Measurements from ENCODE around the gene SURF4. TPM values are rescaled to one million over a fixed set of nuclear protein-coding genes. Genes with fewer than 3 reads are reported as not detected.

The SURF4 gene
- total RNA-seq, 1 donor: 275 TPM

GRCh38 chr9:133342570-133342969 is 33.3 kb downstream of the SURF4 start:
- DNase-seq (ENCODE audit: low read depth): no peak
- TF ChIP-seq CTCF (IDR thresholded peaks at IDR 0.05; ENCODE audit: insufficient read depth, low read length): no peak
- H3K4me3 ChIP-seq (ENCODE audit: low read depth, low read length): no peak overlapping the region

GRCh38 chr9:133342069-133342406 is 33.8 kb downstream of the SURF4 start:
- TF ChIP-seq CTCF (IDR thresholded peaks at IDR 0.05; ENCODE audit: insufficient read depth, low read length): peak; percentile 8
- H3K4me3 ChIP-seq (ENCODE audit: low read depth, low read length): no peak overlapping the region
- DNase-seq (ENCODE audit: low read depth): no peak

GRCh38 chr9:133341369-133342068 is 34.3 kb downstream of the SURF4 start:
- no peak for DNase-seq (ENCODE audit: low read depth)
- no peak overlapping the region for H3K4me3 ChIP-seq (ENCODE audit: low read depth, low read length)
- TF ChIP-seq CTCF (IDR thresholded peaks at IDR 0.05; ENCODE audit: insufficient read depth, low read length): no peak

GRCh38 chr9:133340916-133341315 is 34.9 kb downstream of the SURF4 start:
- DNase-seq (ENCODE audit: low read depth): no peak
- TF ChIP-seq CTCF (IDR thresholded peaks at IDR 0.05; ENCODE audit: insufficient read depth, low read length): no peak
- no peak overlapping the region for H3K4me3 ChIP-seq (ENCODE audit: low read depth, low read length)

GRCh38 chr9:133340256-133340655 is 35.6 kb downstream of the SURF4 start:
- DNase-seq (ENCODE audit: low read depth): no peak
- no peak for TF ChIP-seq CTCF (IDR thresholded peaks at IDR 0.05; ENCODE audit: insufficient read depth, low read length)
- no peak overlapping the region for H3K4me3 ChIP-seq (ENCODE audit: low read depth, low read length)

GRCh38 chr9:133339641-133340040 is 36.2 kb downstream of the SURF4 start:
- DNase-seq (ENCODE audit: low read depth): no peak
- TF ChIP-seq CTCF (IDR thresholded peaks at IDR 0.05; ENCODE audit: insufficient read depth, low read length): no peak

More at GRCh38 chr9:133339641-133340040, 36.2 kb downstream of the SURF4 start:
- no peak overlapping the region for H3K4me3 ChIP-seq (ENCODE audit: low read depth, low read length)
